SW 1271 (cell line): ENCODE data around the gene GOLGA6A.

Experiments used
- DNase-seq, 2 experiments: peaks; one replicate each; lab custom pipeline; 2025; lab: John Stamatoyannopoulos, UW

The GOLGA6A gene

DNA sequence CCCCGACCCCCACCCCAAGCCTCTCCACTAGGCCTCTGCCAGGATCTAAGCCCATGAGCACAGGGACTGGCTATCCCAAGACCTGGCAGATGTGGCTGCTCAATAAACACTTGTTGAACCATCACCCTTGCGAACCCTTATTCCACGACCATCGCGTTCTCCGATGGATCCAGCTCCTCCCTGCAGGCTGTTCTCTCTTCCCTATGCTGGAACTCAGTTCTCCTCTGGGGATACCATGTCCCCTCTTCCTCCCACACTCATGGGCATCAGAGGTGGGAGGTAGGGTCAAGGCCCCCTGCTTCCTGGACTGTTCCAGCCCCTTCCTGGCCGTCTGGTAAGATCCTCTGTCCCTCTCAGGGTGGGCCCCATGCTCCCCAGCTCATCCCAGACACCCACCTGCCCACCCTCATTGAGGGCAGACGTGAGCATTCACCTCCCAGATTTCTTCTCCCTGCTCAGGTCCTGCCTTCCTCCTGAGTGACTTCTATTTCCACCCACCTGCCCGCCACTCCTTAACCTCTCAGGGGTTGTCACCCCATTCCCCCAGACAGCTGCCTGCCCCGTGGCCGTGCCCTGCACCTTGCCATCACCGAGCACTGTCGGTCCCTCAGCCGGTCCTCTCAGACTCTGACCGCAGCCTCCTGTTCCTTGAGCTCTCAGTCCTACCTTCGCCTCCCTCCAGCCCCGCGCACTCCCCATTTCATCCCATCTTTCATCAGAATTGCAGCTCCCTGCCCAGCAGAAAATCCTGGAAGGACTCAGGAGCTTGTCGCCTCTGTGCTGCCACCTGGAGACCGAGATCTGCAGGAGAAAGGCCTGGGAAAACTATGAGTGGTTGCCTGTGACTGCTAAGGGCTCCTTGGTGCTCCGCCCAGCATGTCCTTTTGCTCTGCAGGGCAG, 45.8 kb downstream of the GOLGA6A start:
- peak; percentile 32 to 62 for DNase-seq

GRCh38 chr15:74035121-74036017, 47.0 kb downstream of the GOLGA6A start:
- DNase-seq: no peak

DNA sequence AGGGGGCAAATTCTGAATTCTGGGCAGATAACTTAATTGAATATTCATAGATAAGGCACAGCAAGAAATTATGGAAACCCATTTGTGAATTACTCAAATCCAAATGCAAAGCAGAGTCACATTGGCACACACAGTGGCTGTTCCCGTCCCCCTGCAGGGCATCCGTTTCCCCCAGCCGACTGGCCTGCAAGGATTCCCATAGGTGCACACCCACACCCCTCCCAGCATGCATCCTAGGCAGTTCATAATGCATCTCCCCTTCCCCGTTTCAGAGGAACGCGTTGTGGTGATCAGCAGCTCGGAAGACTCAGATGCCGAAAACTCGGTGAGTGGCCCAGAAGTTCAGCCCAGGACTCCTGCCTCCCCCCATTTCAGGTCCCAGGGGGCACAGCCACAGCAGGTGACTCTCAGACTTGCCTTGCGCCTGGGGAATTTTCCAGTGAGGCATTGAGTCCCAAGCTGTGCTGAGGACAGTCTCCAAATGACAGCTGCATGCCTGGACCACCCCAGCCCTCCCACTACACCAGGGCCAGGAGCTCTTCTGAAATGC, 48.1 kb downstream of the GOLGA6A start:
- no peak for DNase-seq

DNA sequence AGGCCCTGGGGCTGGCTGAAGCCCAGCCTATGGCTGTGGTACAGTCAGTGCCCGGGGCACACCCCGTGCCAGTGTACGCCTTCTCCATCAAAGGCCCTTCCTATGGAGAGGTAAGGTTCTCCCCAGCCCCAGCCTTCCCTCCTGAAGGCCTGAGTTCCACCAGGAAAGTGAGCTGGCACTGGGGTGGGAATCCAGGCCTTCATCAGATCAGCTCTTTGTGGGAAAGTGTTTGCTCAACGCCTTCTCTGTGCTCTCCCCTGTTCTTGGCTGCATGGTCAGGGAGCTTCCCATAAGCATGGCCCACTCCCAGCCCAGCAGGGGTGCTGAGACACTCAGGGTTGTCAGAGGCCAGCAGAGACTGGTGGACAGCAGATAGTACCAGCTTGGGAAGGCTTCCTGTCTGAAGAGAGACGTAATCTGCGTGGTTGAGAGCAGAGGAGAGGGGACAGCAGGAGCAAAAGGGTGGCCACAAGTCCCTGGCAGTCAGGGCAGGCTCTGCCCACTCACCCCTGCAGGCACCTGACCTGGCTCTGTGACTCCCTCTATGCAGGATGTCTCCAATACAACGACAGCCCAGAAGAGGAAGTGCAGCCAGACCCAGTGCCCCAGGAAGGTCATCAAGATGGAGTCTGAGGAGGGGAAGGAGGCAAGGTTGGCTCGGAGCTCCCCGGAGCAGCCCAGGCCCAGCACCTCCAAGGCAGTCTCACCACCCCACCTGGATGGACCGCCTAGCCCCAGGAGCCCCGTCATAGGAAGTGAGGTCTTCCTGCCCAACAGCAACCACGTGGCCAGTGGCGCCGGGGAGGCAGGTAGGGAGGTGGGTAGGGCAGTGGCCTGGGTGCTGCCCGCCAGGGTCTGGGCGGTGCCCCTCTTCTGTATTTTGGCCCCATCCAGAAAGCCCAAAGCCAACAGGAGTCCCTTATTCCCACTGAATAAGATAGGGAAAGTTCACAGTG, 49.5 kb downstream of the GOLGA6A start:
- no peak for DNase-seq

DNA sequence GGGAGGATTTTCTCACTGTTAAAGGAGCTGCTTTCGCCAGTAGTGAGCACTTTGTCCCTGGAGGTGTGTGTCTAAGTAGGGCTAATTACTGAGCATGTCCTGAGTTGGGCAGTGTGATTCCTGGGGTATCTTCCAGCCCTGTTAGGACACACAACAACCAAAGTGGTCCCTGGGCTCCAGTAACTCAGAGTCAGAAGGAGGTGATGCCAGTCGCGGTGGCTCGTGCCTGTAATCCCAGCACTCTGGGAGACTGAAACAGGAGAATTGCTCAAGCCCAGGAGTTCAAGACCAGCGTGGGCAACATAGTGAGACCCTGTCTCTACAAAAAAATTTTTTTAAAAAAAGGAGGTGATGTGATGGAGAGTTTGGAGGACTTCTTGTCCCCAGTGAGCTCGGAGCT, 50.3 kb downstream of the GOLGA6A start:
- DNase-seq: no peak

- no peak for DNase-seq
Observed at GRCh38 chr15:74028646-74029045, 53.7 kb downstream of the GOLGA6A start.

- no peak for DNase-seq
Observed at GRCh38 chr15:74027688-74028087, 54.7 kb downstream of the GOLGA6A start.

DNA sequence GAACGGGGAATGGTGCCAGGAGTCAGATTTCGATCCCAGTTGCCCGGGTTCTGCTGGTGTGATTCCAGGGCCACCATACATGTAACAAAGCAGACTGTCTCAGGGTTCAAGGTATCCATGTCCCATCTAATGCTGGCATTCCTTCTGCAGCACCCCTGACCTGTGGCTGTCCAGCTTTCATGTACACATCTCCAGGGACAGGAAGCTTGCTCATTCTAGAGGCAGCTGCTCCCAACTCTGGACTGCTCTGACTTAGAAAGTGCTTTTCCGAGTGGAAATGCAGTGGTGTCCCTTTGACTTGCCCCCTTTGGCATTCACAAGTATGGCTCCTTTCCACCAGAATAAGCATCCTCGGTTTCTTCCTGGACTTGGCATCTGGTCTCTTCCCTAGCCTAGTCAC, 56.9 kb downstream of the GOLGA6A start:
- DNase-seq: no peak

GRCh38 chr15:74024687-74025086, 57.7 kb downstream of the GOLGA6A start:
- no peak for DNase-seq

DNA sequence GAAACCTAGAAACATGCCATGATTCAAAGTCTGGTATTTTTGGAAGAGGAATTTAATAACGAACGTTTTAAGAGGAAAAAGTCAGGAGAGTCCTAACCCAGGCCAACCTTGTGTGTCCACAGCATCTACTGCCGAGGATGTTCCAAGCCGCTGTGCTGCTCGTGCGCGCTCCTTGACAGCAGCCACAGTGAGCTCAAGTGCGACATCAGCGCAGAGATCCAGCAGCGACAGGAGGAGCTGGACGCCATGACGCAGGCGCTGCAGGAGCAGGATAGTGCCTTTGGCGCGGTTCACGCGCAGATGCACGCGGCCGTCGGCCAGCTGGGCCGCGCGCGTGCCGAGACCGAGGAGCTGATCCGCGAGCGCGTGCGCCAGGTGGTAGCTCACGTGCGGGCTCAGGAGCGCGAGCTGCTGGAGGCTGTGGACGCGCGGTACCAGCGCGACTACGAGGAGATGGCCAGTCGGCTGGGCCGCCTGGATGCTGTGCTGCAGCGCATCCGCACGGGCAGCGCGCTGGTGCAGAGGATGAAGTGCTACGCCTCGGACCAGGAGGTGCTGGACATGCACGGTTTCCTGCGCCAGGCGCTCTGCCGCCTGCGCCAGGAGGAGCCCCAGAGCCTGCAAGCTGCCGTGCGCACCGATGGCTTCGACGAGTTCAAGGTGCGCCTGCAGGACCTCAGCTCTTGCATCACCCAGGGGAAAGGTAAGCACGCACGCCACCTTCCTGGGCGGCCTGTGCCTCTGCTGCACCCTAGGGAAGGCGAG, 59.5 kb downstream of the GOLGA6A start:
- DNase-seq: no peak
